HT1080 (cell line): Measurements from ENCODE around the gene DUSP15. TPM values are rescaled to one million over a fixed set of nuclear protein-coding genes. Genes with fewer than 3 reads are reported as not detected.

Experiments used
- DNase-seq: peaks from one replicate; pipeline ENCODE4 v3.0.0-alpha.2; 2015; ENCODE audit warnings: low read depth
- total RNA-seq: library from RNA; depleted of rRNA; stranded (reverse); fragments of >200 nt; shearing (Covaris generic); gene quantifications from 2 replicates; pipeline ENCODE4 v1.2.3, GENCODE V29; 2014

Gene DUSP15
- total RNA-seq, 1 experiment from 2014 or later = not detected

DNA sequence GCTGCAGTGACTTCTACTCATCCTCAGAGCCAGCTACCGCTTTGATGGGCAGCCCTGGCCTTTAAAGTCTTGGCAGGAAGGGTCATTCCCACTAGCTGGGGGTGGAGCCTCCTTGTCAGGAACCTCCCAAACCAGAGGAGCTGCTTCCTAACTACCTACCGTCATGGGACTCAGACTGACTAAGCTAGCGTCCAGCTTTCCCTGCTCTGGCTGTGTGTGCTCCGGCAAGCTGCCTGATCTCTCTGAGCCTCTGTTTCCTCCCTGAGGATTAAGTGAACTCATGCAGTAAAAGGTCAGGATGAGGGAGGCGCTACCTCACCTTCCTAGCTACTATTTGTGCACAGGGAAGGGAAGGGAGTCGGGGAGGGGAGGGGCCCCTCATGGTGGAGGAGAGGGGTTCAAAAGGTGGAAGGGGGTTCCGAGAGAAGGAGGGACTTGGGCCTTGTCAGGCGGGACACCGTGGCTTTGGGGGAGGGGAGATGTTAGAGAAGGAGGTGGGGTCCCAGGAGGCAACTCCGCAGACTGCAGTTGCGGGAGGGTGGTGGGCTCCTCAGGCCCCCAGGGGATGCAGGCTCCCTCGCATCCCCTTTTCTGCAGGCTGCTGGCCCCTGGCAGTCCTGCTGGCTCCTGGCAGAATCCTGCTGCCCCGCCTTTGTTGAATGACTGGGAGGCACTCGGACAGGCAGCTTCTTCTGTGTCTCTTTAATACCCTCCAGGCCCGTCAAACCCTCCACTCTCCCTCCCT is 9.8 kb downstream of the DUSP15 start:
- no peak for DNase-seq

- DNase-seq = no peak
These were observed 10.3 kb downstream of the DUSP15 start for GRCh38 chr20:31859998-31860380.

- no peak for DNase-seq
These were observed 10.9 kb downstream of the DUSP15 start for GRCh38 chr20:31859266-31859997.

- no peak for DNase-seq
These were observed 11.6 kb downstream of the DUSP15 start for GRCh38 chr20:31858760-31859083.

DNA sequence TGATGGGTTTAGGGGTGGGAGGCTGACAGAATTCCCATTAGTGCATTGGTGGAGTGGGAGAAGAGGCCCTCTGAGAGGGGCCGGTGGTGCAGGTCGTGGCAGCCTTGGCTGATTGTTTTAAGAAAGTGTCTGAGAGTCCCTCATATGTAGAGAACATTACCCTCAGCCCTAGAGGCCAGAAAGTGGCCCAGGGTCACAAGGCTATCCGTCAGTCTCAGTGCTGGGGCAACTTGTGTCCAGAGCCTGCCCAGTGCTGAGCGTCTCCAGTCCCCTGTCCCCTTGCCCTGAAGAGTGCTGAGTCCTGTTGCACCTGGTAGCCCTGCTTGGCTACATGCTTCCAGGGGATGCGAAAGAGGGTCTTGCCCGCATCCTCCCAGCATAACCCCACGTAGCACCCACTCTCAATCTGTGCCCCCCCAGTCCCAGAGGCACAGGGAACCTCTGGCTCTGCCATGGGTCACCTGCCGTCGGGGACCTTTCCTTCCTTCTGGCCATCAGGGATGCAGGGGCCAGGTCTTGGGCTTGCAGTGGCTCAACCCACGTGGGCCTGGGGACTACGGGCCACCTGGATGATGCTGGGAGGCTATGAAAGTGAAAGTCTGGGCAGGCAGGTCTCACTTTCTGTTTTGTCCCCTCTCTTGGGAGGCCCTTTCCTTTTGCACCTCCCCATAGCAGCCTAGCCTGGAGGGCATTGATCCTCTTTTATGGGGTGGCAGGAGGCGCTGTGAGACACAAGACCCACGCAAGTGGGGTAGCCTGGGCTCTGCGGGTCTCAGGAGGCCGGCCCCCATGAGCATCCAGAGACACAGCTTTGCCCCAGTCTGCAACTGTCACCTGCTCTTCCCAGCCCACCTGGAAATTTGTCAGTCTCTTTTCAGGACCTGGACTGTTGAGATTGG is 12.2 kb downstream of the DUSP15 start:
- DNase-seq = no peak

GRCh38 chr20:31856516-31856915 is 13.8 kb downstream of the DUSP15 start:
- DNase-seq = no peak

GRCh38 chr20:31853481-31853880 is 16.8 kb downstream of the DUSP15 start:
- DNase-seq = no peak

GRCh38 chr20:31851240-31851955 is 18.9 kb downstream of the DUSP15 start:
- DNase-seq = no peak

- DNase-seq = no peak
These were observed 20.9 kb downstream of the DUSP15 start for GRCh38 chr20:31849306-31849930.

- DNase-seq = peak; percentile 28
These were observed 22.0 kb downstream of the DUSP15 start for GRCh38 chr20:31848088-31848999.

DNA sequence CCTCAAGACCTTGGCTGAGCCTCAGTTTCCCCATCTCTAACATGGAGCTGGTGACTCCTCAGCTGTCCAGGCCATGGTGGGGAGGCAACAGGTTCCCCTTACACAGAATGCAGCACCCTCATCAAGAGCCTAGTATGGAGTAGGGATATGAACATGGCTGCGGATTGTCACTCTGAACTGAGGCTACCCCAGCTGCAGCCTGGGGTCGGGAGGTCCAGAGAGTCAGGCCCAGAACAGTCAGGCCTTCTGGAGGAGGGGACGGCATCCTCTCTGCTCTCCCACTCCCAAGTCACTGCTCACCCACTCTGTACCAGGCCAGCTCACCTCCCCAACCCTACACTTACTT is 23.6 kb downstream of the DUSP15 start:
- no peak for DNase-seq

GRCh38 chr20:31845300-31845863 is 24.9 kb downstream of the DUSP15 start, which contains the start of gene FOXS1:
TSS of gene FOXS1 (minus strand) at chr20:31845604. CDS start at chr20:31845542, 62 bp downstream.
- no peak for DNase-seq

- DNase-seq = no peak
These were observed 25.5 kb downstream of the DUSP15 start for GRCh38 chr20:31844737-31845299.

GRCh38 chr20:31843881-31844280 is 26.4 kb downstream of the DUSP15 start:
- DNase-seq = no peak

GRCh38 chr20:31843288-31843687 is 27.0 kb downstream of the DUSP15 start:
- DNase-seq = no peak

DNA sequence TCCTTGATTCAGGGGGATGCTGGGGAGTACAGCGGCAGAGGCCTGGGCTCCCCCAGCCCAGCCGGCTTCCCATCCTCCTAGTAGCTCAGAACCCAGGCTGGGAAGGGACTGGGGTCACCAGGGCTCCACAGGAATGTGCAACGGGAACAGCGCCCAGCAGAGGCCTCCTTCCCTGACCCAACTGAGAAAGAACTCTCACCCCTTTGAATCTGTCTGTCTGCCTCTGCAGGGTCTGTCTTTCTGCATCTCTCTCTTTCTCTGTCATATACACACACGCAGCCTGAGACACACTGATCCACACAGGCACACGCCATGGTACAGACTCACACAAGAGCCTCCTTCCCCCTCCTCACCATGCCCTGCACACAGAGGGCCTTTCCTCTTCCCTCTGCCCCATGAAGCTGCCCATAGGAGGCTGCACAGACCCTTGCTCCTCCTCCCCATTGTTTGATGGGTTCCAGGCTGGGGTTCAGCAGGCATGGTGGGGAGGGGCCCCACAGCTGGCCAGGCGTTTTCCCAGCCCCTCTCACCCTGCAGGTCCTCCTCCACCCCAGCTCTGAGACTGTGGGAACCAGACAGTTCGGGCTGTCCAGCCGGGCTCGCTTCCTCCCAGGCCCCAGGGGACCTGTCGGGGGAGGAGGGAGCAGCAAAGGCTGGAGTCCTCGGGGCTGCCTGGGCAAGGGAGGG is 27.7 kb downstream of the DUSP15 start:
- peak; percentile 36 for DNase-seq

DNA sequence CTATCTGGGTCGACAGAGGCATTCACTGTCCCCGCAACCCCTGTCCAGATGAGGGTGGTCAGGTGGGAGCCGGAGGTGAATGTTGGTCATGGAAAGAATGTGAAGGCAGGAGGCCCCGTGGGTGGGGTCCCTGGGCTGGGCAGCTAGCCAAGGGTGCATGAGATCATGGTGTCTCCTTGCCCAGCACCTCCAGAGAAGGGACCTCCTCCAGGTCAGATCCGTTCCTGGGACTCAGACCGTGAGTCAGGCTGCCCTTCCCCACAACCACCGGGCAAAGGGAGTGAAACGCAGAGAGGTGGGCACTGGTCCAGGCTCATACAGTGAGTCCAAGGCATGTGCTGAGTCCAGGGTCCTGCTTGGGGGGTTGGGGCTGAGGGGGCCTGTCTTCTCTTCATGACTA is 28.4 kb downstream of the DUSP15 start:
- DNase-seq = peak; percentile 86
